ENCODE results near the gene CNIH1.

- TF ChIP-seq CTCF (IDR thresholded peaks at IDR 0.05) (no peak), POLR2A (IDR thresholded peaks at IDR 0.05) (no peak), POLR2AphosphoS5 (IDR thresholded peaks at IDR 0.05) (no peak)
These were observed 34.7 kb upstream of the CNIH1 start for GRCh38 chr14:54475911-54476310.

Data from transverse colon (tissue), 4 donors.